Measurements from ENCODE around the gene KDM4C.

- TF ChIP-seq, protein P1, sequence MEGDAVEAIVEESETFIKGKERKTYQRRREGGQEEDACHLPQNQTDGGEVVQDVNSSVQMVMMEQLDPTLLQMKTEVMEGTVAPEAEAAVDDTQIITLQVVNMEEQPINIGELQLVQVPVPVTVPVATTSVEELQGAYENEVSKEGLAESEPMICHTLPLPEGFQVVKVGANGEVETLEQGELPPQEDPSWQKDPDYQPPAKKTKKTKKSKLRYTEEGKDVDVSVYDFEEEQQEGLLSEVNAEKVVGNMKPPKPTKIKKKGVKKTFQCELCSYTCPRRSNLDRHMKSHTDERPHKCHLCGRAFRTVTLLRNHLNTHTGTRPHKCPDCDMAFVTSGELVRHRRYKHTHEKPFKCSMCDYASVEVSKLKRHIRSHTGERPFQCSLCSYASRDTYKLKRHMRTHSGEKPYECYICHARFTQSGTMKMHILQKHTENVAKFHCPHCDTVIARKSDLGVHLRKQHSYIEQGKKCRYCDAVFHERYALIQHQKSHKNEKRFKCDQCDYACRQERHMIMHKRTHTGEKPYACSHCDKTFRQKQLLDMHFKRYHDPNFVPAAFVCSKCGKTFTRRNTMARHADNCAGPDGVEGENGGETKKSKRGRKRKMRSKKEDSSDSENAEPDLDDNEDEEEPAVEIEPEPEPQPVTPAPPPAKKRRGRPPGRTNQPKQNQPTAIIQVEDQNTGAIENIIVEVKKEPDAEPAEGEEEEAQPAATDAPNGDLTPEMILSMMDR (IDR thresholded peaks at IDR 0.05) = no peak
- TF ChIP-seq POLR2A (IDR thresholded peaks at IDR 0.05) = no peak
These were observed 270.8 kb downstream of the KDM4C start for GRCh38 chr9:7028591-7028990.

All from heart left ventricle (tissue), 13 donors.